RWPE2 (cell line): ENCODE data around the gene GCC2.

Experiments
- ATAC-seq: fragments of 200-7000 bp; cut with Tn5 transposase; 3 replicates; pipeline ENCODE4 v1.9.1; 2021; ENCODE audit warnings: low read depth
- DNase-seq: peaks from one replicate; pipeline ENCODE4 v3.0.0-alpha.2; 2020; ENCODE audit warnings: low spot score
- H3K27ac ChIP-seq: fragments of 450-650 bp; 2 replicates; pipeline ENCODE4 v1.5.1; 2017; ENCODE audit warnings: mild to moderate bottlenecking; ENCODE audit not compliant: poor library complexity, severe bottlenecking
- H3K27me3 ChIP-seq: fragments of 250-450 bp; sonication (Bioruptor Pico); 2 replicates; pipeline ENCODE4 v1.5.1; 2021; ENCODE audit warnings: mild to moderate bottlenecking, moderate library complexity; ENCODE audit not compliant: insufficient read depth, poor library complexity, severe bottlenecking
- H3K36me3 ChIP-seq: fragments of 250-450 bp; sonication (Bioruptor Pico); 2 replicates; pipeline ENCODE4 v1.5.1; 2020; ENCODE audit warnings: low read depth, mild to moderate bottlenecking, moderate library complexity
- H3K4me1 ChIP-seq: fragments of 250-450 bp; sonication (Bioruptor Pico); 2 replicates; pipeline ENCODE4 v1.5.1; 2021; ENCODE audit warnings: mild to moderate bottlenecking, moderate library complexity; ENCODE audit not compliant: insufficient read depth, poor library complexity, severe bottlenecking
- H3K4me3 ChIP-seq: fragments of 250-450 bp; sonication (Bioruptor Pico); 2 replicates; pipeline ENCODE4 v1.5.1; 2021; ENCODE audit warnings: mild to moderate bottlenecking, moderate library complexity; ENCODE audit not compliant: severe bottlenecking
- H3K9me3 ChIP-seq: fragments of 250-450 bp; sonication (Bioruptor Pico); 2 replicates; pipeline ENCODE4 v1.5.1; 2021; ENCODE audit warnings: mild to moderate bottlenecking, moderate library complexity; ENCODE audit not compliant: severe bottlenecking
- CTCF ChIP-seq: fragments of 450-650 bp; IDR thresholded peaks from one replicate; pipeline ENCODE4 v1.5.1; 2017; ENCODE audit warnings: mild to moderate bottlenecking, moderate library complexity; ENCODE audit not compliant: poor library complexity, severe bottlenecking

Gene GCC2

GRCh38 chr2:108444941-108445840 lies 3.8 kb upstream of the GCC2 start:
- DNase-seq, result no peak
- peaks cover 4% of the 10 kb centered on the region for H3K36me3 ChIP-seq
- no peak overlapping the region for H3K4me3 ChIP-seq
- no peak for ATAC-seq
- H3K27ac ChIP-seq, result no peak overlapping the region
- no peaks in the 10 kb centered on the region for H3K27me3 ChIP-seq
- peaks cover 3% of the 10 kb centered on the region for H3K4me1 ChIP-seq
- no peaks in the 10 kb centered on the region for H3K9me3 ChIP-seq
- no peak for TF ChIP-seq CTCF

DNA sequence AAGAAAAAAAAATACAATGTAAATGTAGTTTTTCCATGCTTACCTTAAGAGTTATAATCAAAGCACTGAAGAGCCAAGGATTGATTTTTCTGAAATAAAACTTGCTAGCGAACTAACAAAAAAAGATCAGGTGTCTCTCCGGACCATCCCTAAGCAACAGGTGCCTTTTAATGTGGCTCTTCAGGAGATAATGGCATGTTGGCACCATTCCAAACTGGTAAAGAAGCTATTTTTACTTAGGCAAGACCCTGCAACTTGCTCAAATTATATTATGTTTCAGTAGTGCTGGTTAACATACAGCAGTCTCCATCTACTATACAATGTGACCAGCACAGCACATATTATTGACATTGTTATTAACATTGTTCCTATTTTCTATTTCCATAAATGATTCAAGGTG lies 2.3 kb upstream of the GCC2 start:
- no peak for DNase-seq
- Histone ChIP-seq H3K4me1 (peaks cover 3% of the 10 kb centered on the region), H3K36me3 (peaks cover 19% of the 10 kb centered on the region), H3K4me3 (no peak overlapping the region), H3K9me3 (no peaks in the 10 kb centered on the region), H3K27ac (no peak overlapping the region), H3K27me3 (no peaks in the 10 kb centered on the region)
- TF ChIP-seq CTCF, result no peak
- ATAC-seq, result no peak

- H3K27ac ChIP-seq, result peak overlapping the region; percentile 64
- H3K4me1 ChIP-seq, result peaks cover 3% of the 10 kb centered on the region
- H3K9me3 ChIP-seq, result no peaks in the 10 kb centered on the region
- peaks cover 32% of the 10 kb centered on the region for H3K36me3 ChIP-seq
- H3K27me3 ChIP-seq, result no peaks in the 10 kb centered on the region
- ATAC-seq, result no peak; the same call in 2 of the 3 replicates
- no peak for DNase-seq
- peak overlapping the region; percentile 74 for H3K4me3 ChIP-seq
- no peak for TF ChIP-seq CTCF
Observed at GRCh38 chr2:108447947-108448677, 894 bp upstream of the GCC2 start.

DNA sequence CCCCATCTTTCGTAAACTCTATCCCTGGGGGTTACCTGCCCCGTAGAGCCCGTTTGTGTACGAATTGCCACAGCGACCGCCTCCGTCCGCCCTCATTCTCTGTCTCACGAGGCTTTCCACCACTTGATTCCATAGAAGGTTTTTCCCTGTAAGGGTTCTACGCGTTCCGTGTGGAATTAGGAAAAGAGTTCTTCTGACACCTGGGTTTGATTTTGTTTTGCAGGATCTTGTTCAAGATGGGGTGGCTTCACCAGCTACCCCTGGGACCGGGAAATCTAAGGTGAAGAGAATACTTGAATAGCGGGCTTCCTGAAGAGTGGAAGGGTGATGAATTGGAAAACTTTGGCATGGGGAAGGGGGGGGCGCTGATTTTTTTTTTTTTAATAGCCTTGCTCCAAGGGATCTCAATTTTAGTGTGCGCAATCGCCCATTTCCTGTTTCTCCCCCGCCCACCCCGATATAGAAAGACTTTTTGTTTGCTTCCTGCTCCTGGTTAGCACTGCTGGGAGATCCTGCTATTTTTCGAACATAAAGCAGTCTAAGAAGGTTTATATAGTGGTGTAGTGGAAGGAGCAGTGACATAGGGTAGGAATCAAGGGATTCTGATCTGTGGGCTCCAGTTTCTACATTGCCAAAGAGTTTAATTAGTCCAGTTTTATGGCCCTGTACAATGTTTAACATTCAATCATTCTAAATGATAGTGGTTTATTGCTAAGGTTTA lies 564 bp downstream of the GCC2 start:
- Histone ChIP-seq H3K27ac (peak overlapping the region; percentile 64), H3K4me1 (peaks cover 3% of the 10 kb centered on the region), H3K4me3 (peak overlapping the region; percentile 74), H3K9me3 (no peaks in the 10 kb centered on the region), H3K36me3 (peaks cover 46% of the 10 kb centered on the region), H3K27me3 (no peaks in the 10 kb centered on the region)
- no peak for TF ChIP-seq CTCF
- DNase-seq (no peak), ATAC-seq (peak; percentile 50)
